Measurements from ENCODE around the gene TXNDC16. TPM values are rescaled to one million over a fixed set of nuclear protein-coding genes. Genes with fewer than 3 reads are reported as not detected.

Gene TXNDC16
- total and polyA plus RNA-seq, 2 donors (not counting 3 experiments of a cell fraction or from before 2014, with no cell fraction given), result 2.3 to 4.5 TPM

DNA sequence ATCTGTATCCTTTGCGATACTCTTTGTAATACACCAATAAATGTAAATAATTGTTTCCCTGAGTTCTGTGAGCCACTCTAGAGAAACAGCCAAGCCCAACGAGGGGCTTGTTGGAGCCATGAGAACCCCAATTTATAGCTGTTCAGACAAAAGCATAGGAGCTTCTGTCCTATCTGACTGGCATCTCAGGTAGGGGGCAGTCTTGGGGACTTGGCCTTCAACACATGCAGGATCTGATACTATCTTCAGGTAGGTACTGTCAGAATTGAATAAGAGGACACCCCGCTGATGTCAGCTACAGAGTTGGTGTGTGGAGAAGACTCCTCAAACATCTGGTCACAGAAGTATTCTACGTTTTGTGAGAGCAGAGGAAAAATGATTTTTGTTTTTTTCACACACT is 25.3 kb downstream of the TXNDC16 start:
- intact Hi-C loops (cut with micrococcal nuclease), result no loop called here
- Histone ChIP-seq H3K27me3 (ENCODE audit: control insufficient read depth in 2 of 2, insufficient read depth in 2 of 2, low read length in 2 of 2) (no peaks in the 10 kb centered on the region), H4K20me1 (replicated peaks; ENCODE audit: control insufficient read depth, extremely low read depth, insufficient read depth, low read length) (no peaks in the 10 kb centered on the region), H3K9me1 (replicated peaks; ENCODE audit: control insufficient read depth, extremely low read depth, insufficient read depth, low read length) (no peaks in the 10 kb centered on the region), H3K4me3 (replicated peaks in 1 of 3; ENCODE audit: insufficient read depth in 1 of 3, low read depth in 1 of 3, low read length in 3 of 3) (no peak overlapping the region), H3K79me2 (ENCODE audit: control insufficient read depth, insufficient read depth, low read length) (no peaks in the 10 kb centered on the region), H3K27ac (ENCODE audit: insufficient read depth, low read depth, low read length) (no peak overlapping the region), H3K36me3 (ENCODE audit: control insufficient read depth in 2 of 2, extremely low read depth in 1 of 2, insufficient read depth in 2 of 2, low read length in 2 of 2) (no peaks in the 10 kb centered on the region), H3K4me1 (ENCODE audit: control insufficient read depth, extremely low read depth, insufficient read depth, low read length) (no peaks in the 10 kb centered on the region), H3K9ac (replicated peaks; ENCODE audit: extremely low read depth, insufficient read depth, low read length) (no peak overlapping the region), H3K4me2 (ENCODE audit: insufficient read depth, low read length) (no peak overlapping the region), H2AFZ (ENCODE audit: low read depth, low read length) (no peak overlapping the region), H3K9me3 (replicated peaks; ENCODE audit: control insufficient read depth, insufficient read depth, low read length) (no peaks in the 10 kb centered on the region)
- DNase-seq (ENCODE audit: low read depth, low spot score) (no peak), FAIRE-seq (no peak)
- dilution Hi-C loops (cut with MboI; ENCODE audit: extremely low pct_ligation_motif_present, low sequenced_read_pairs), result no loop called here
- TF ChIP-seq JUN (IDR thresholded peaks at IDR 0.05; ENCODE audit: borderline replicate concordance, insufficient read depth, insufficient read length, low read depth) (no peak), GATA2 (IDR thresholded peaks at IDR 0.05; ENCODE audit: insufficient read depth, insufficient read length, low read depth, low read length) (no peak), POLR2AphosphoS5 (IDR thresholded peaks at IDR 0.05; ENCODE audit: insufficient read depth, low read depth, low read length) (no peak), POLR2A (IDR thresholded peaks at IDR 0.05; ENCODE audit: low read depth, low read length) (no peak), EZH2 (IDR thresholded peaks at IDR 0.05; ENCODE audit: borderline replicate concordance, low read depth, low read length, severe bottlenecking) (no peak)
- TF ChIP-seq, protein P1, sequence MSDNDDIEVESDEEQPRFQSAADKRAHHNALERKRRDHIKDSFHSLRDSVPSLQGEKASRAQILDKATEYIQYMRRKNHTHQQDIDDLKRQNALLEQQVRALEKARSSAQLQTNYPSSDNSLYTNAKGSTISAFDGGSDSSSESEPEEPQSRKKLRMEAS (IDR thresholded peaks at IDR 0.05; ENCODE audit: insufficient read depth, insufficient read length), result no peak
- TF ChIP-seq, protein P2, sequence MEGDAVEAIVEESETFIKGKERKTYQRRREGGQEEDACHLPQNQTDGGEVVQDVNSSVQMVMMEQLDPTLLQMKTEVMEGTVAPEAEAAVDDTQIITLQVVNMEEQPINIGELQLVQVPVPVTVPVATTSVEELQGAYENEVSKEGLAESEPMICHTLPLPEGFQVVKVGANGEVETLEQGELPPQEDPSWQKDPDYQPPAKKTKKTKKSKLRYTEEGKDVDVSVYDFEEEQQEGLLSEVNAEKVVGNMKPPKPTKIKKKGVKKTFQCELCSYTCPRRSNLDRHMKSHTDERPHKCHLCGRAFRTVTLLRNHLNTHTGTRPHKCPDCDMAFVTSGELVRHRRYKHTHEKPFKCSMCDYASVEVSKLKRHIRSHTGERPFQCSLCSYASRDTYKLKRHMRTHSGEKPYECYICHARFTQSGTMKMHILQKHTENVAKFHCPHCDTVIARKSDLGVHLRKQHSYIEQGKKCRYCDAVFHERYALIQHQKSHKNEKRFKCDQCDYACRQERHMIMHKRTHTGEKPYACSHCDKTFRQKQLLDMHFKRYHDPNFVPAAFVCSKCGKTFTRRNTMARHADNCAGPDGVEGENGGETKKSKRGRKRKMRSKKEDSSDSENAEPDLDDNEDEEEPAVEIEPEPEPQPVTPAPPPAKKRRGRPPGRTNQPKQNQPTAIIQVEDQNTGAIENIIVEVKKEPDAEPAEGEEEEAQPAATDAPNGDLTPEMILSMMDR (IDR thresholded peaks at IDR 0.05; ENCODE audit: extremely low read depth in 1 of 2, insufficient read depth in 1 of 2, low read depth in 1 of 2, low read length in 2 of 2), result no peak
- ChIA-PET POLR2A (no interaction called here), CTCF (interaction anchor here (0.9 to 1.4 kb wide), 4 partner anchors 10 to 35 kb away, joined by 3 to 4 read pairs (median 4); partner anchors contain the start of genes GPR137C and TXNDC16)
- no TSS peak for BruUV-seq (replicated peaks)
